Panc1 (cell line): ENCODE data around the gene FAM20B. TPM values are rescaled to one million over a fixed set of nuclear protein-coding genes. Genes with fewer than 3 reads are reported as not detected.
A peak's percentile ranks its signal among the peaks of the same experiment; 100 is the strongest.

Experiments
- ATAC-seq: fragments of 200-7000 bp; cut with Tn5 transposase; 2 replicates; pipeline ENCODE4 v1.9.1; 2020; ENCODE audit warnings: mild to moderate bottlenecking, moderate library complexity
- BruUV-seq: library from RNA; stranded (reverse); fragments of 400-500 nt; replicated peaks from 2 replicates; lab custom pipeline; 2021; lab: Mats Ljungman, UMichigan
- CTCF ChIA-PET: fragments of 300-600 bp; sonication (Branson Sonifier 250); formaldehyde crosslinking; loops from one replicate; lab custom pipeline; 2022; ENCODE audit warnings: antibody characterized with exemption; lab: Charles Lee
- POLR2A ChIA-PET: fragments of 300-600 bp; sonication (Branson Sonifier 250); formaldehyde crosslinking; loops from one replicate; lab custom pipeline; 2022; ENCODE audit warnings: antibody characterized with exemption; lab: Charles Lee
- DNase-seq: peaks from one replicate; pipeline ENCODE4 v3.0.0-alpha.2; 2010; ENCODE audit warnings: low read depth, low spot score
- H3K27ac ChIP-seq: 2 replicates; pipeline ENCODE4 v1.5.1; 2011; ENCODE audit warnings: mild to moderate bottlenecking, low read length, inconsistent platforms
- H3K27me3 ChIP-seq: fragments of 200-500 bp; sonication (Bioruptor generic); 2 replicates; pipeline ENCODE4 v1.6.0; 2014; ENCODE audit warnings: low read length, inconsistent platforms; ENCODE audit not compliant: control insufficient read depth, insufficient read depth
- H3K36me3 ChIP-seq: fragments of 200-500 bp; sonication (Bioruptor generic); 2 replicates; pipeline ENCODE4 v1.5.1; 2014; ENCODE audit warnings: inconsistent platforms, mild to moderate bottlenecking, low read length, moderate library complexity; ENCODE audit not compliant: control insufficient read depth, insufficient read depth
- H3K4me1 ChIP-seq: 2 replicates; pipeline ENCODE4 v1.5.1; 2011; ENCODE audit warnings: inconsistent platforms, mild to moderate bottlenecking, low read length, moderate library complexity; ENCODE audit not compliant: control insufficient read depth, insufficient read depth
- H3K4me3 ChIP-seq, 2 experiments: 2 replicates each; pipeline ENCODE4 v1.5.1; 2011 to 2012; ENCODE audit warnings: low read depth in 2 of 2, low read length in 2 of 2, mild to moderate bottlenecking in 2 of 2, inconsistent platforms in 1 of 2, moderate library complexity in 1 of 2
- H3K9me3 ChIP-seq: fragments of 200-500 bp; sonication (Bioruptor generic); 2 replicates; pipeline ENCODE4 v1.5.1; 2014; ENCODE audit warnings: low read depth, mild to moderate bottlenecking, inconsistent platforms, low read length, moderate library complexity; ENCODE audit not compliant: control insufficient read depth, insufficient read depth
- POLR2AphosphoS5 ChIP-seq: IDR thresholded peaks from 2 replicates; pipeline ENCODE4 v1.6.1; 2012; ENCODE audit warnings: mild to moderate bottlenecking, low read depth, low read length, moderate library complexity
- REST ChIP-seq, 2 experiments: IDR thresholded peaks; 2 replicates each; pipeline ENCODE4 v1.6.1; 2011 to 2012; ENCODE audit warnings: low read depth in 2 of 2, control low read depth in 1 of 2, low read length in 1 of 2, mild to moderate bottlenecking in 1 of 2, moderate library complexity in 1 of 2; ENCODE audit not compliant: insufficient read depth in 1 of 2
- SIN3A ChIP-seq: IDR thresholded peaks from 2 replicates; pipeline ENCODE4 v1.6.1; 2012; ENCODE audit warnings: low read depth, mild to moderate bottlenecking, low read length, moderate library complexity, borderline replicate concordance; ENCODE audit not compliant: insufficient read depth
- TCF7L2 ChIP-seq: IDR thresholded peaks from 2 replicates; pipeline ENCODE4 v1.6.1; 2011; ENCODE audit warnings: mild to moderate bottlenecking, low read depth, low read length, inconsistent platforms
- in situ Hi-C: cut with HindIII; loops from 2 replicates; pipeline ENCODE4 v1.10.0; 2016; ENCODE audit warnings: low sequenced_read_pairs, low pct_unique_long_range_greater_than_20kb
- intact Hi-C: fragments of 100-400 bp; cut with micrococcal nuclease; formaldehyde crosslinking; loops from one replicate; pipeline ENCODE4 v1.10.0; 2022; ENCODE audit not compliant: unreplicated experiment
- total RNA-seq: library from RNA; stranded (reverse); gene quantifications from one replicate; pipeline ENCODE4 v1.2.1, GENCODE V29; 2021; ENCODE audit not compliant: unreplicated experiment
- TF ChIP-seq, protein P1 (sequence below): fragments of 450-650 bp; IDR thresholded peaks from 2 replicates; pipeline ENCODE4 v1.5.1; 2017; ENCODE audit warnings: mild to moderate bottlenecking

The FAM20B gene
- total RNA-seq, 1 experiment from 2014 or later, result 49.9 TPM

GRCh38 chr1:179031855-179032513 lies 6.3 kb downstream of the FAM20B start:
- Histone ChIP-seq H3K4me1 (peaks cover 45% of the 10 kb centered on the region), H3K36me3 (no peaks in the 10 kb centered on the region), H3K9me3 (no peaks in the 10 kb centered on the region), H3K4me3 (no peak overlapping the region), H3K27me3 (no peaks in the 10 kb centered on the region), H3K27ac (no peak overlapping the region)
- in situ Hi-C loops (no loop called here), intact Hi-C loops (no loop called here)
- TF ChIP-seq TCF7L2, result no peak
- BruUV-seq, result no TSS peak
- ATAC-seq (no peak), DNase-seq (no peak)
- CTCF ChIA-PET, result no interaction called here
- POLR2A ChIA-PET, result no interaction called here

GRCh38 chr1:179034720-179035119 lies 9.0 kb downstream of the FAM20B start:
- Histone ChIP-seq H3K4me3 (no peak overlapping the region), H3K9me3 (no peaks in the 10 kb centered on the region), H3K36me3 (no peaks in the 10 kb centered on the region), H3K4me1 (peaks cover 46% of the 10 kb centered on the region), H3K27ac (0 out of 2 replicates have a peak overlapping the region, but pooled peaks have one; percentile 7), H3K27me3 (no peaks in the 10 kb centered on the region)
- no TSS peak for BruUV-seq
- intact Hi-C loops (no loop called here), in situ Hi-C loops (no loop called here)
- DNase-seq (no peak), ATAC-seq (no peak)
- no peak for TF ChIP-seq TCF7L2
- CTCF ChIA-PET, result no interaction called here
- POLR2A ChIA-PET, result no interaction called here

DNA sequence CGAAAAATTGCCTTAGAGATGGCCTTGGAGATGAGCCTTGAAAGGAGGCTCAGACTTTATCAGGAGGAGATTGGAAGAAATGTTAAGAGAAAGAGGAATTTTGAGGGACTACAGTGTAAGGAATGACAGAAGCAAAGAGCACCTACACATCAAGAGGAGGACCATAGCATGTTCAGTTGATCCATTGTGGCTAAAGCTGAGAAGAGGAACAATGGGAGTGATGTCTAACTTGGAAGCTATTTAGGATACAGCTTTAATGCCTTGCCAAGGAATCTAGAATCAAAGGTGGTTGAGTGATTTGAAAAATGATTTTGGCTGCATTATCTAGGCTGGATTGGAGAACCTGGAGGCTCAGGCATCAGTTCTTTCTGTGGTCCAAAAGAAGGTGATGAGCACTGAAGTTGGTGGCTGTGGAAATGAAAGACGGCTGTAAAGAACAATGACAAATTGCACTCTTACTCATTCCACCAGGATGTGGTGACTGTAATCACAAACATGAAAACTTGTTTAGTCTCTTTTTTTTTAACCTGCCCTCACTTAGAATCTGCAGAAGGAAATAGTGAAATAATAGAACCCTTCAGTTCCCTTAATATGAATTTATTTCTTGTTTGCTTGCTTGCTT lies 11.3 kb downstream of the FAM20B start:
- peak overlapping the region; percentile 60; the same call in 1 of the 2 replicates for H3K27ac ChIP-seq

More for the DNA sequence above, 11.3 kb downstream of the FAM20B start:
- no peaks in the 10 kb centered on the region for H3K27me3 ChIP-seq
- H3K4me1 ChIP-seq, result peaks cover 33% of the 10 kb centered on the region
- POLR2A ChIA-PET, result no interaction called here
- BruUV-seq, result TSS peak; percentile 9
- in situ Hi-C loops, result no loop called here
- peak; percentile 59 for ATAC-seq
- CTCF ChIA-PET, result no interaction called here
- H3K9me3 ChIP-seq, result no peaks in the 10 kb centered on the region
- intact Hi-C loops, result no loop called here
- DNase-seq, result no peak
- TF ChIP-seq SIN3A, result no peak
- no peak for TF ChIP-seq POLR2AphosphoS5
- TF ChIP-seq REST (IDR thresholded peaks at IDR 0.05; ENCODE audit: insufficient read depth in 1 of 2, low read depth in 2 of 2, low read length in 1 of 2), result no peak
- TF ChIP-seq, protein P1, sequence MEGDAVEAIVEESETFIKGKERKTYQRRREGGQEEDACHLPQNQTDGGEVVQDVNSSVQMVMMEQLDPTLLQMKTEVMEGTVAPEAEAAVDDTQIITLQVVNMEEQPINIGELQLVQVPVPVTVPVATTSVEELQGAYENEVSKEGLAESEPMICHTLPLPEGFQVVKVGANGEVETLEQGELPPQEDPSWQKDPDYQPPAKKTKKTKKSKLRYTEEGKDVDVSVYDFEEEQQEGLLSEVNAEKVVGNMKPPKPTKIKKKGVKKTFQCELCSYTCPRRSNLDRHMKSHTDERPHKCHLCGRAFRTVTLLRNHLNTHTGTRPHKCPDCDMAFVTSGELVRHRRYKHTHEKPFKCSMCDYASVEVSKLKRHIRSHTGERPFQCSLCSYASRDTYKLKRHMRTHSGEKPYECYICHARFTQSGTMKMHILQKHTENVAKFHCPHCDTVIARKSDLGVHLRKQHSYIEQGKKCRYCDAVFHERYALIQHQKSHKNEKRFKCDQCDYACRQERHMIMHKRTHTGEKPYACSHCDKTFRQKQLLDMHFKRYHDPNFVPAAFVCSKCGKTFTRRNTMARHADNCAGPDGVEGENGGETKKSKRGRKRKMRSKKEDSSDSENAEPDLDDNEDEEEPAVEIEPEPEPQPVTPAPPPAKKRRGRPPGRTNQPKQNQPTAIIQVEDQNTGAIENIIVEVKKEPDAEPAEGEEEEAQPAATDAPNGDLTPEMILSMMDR, result no peak
- TF ChIP-seq TCF7L2, result no peak
- H3K4me3 ChIP-seq, result no peak overlapping the region
- H3K36me3 ChIP-seq, result no peaks in the 10 kb centered on the region
